Measurements from ENCODE around the gene SRBD1.

DNA sequence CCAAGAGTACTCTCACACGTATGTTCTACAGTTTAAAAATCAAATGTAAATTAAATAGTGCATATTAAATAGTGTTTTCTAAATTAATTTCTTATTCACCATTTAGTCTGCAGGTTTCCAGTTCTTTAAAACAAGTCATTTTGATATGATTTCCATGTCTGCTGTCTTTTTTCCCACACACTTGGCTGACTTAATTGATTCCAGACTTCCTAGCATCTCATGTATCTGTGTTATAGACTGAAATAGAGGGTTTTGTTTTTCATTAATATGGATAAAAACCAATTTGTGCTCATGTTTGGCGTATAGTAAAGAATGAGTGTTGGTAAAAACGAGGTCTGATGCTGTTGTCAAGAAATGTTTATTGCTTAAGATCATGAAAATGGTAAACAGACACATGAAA lies 104.3 kb downstream of the SRBD1 start:
- TF ChIP-seq EZH2phosphoT487 (IDR thresholded peaks at IDR 0.05; ENCODE audit: insufficient read depth, low read depth): no peak
- TF ChIP-seq EZH2 (IDR thresholded peaks at IDR 0.05; ENCODE audit: insufficient read depth, poor library complexity, severe bottlenecking): no peak
